Colonic mucosa (tissue), 4 donors: Measurements from ENCODE around the gene CPT1A. TPM values are rescaled to one million over a fixed set of nuclear protein-coding genes. Genes with fewer than 3 reads are reported as not detected.

Experiments used
- DNase-seq: peaks from one replicate; pipeline ENCODE4 v3.0.0-alpha.2; 2020
- H3K27ac ChIP-seq: fragments of 200-600 bp; one replicate; pipeline ENCODE4 v1.8.0; 2021
- H3K27me3 ChIP-seq: fragments of 200-600 bp; one replicate; pipeline ENCODE4 v1.8.0; 2021
- H3K36me3 ChIP-seq: fragments of 200-600 bp; one replicate; pipeline ENCODE4 v1.8.0; 2021
- H3K4me1 ChIP-seq: fragments of 200-600 bp; one replicate; pipeline ENCODE4 v1.8.0; 2021; ENCODE audit warnings: mild to moderate bottlenecking
- H3K4me3 ChIP-seq: fragments of 200-600 bp; one replicate; pipeline ENCODE4 v1.8.0; 2021
- H3K9ac ChIP-seq, 2 donors: one replicate each; pipeline ENCODE4 v1.7.0; 2013; ENCODE audit warnings: control low read depth in 2 of 2, low read depth in 2 of 2, low read length in 2 of 2
- H3K9me3 ChIP-seq: fragments of 200-600 bp; one replicate; pipeline ENCODE4 v1.8.0; 2021
- intact Hi-C: fragments of 100-400 bp; cut with DNase I; formaldehyde crosslinking; loops from one replicate; pipeline ENCODE4 v1.14.1; 2022
- total RNA-seq, 2 donors: library from RNA; stranded (reverse); fragmentation: NEBNext Ultra II Directional in 1 of 2; extraction: Animal tissue kit (Norgen Biotek cat#: 25700) in 1 of 2; gene quantifications; one replicate each; pipeline ENCODE4 v1.2.1, GENCODE V29; 2021
- TF ChIP-seq, protein P1 (sequence below): fragments of 200-600 bp; IDR thresholded peaks from one replicate; pipeline ENCODE4 v1.8.0; 2022; ENCODE audit warnings: antibody characterized with exemption, mild to moderate bottlenecking
- donor health status: healthy.
- donor health status: DM: no; HTN: no; CAD: no.
- donor health status: DM: no; HTN: no; CAD: no.

CPT1A gene
- total RNA-seq, 2 donors from 2014 or later, result 197 to 213 TPM

DNA sequence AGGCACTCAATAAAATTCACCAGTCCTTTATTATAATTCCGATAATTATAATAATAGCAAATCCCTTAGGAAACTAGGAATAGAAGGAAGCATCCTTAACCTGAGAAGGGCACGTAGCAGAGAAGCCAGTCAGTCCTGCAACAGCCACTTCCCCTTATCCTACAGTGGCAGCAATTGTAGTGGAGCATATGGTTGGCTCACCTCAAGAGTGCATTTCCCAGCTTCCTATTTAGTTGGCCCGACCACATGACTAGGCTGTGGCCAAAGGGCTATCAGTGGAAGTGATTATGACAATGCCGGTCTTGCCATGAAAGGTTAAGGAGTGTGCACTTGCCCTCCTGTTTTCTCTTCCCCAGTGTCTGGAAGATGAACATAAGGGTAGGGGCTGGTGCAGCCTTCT lies 117.4 kb downstream of the CPT1A start:
- H3K9me3 ChIP-seq, result no peaks in the 10 kb centered on the region
- TF ChIP-seq, protein P1, sequence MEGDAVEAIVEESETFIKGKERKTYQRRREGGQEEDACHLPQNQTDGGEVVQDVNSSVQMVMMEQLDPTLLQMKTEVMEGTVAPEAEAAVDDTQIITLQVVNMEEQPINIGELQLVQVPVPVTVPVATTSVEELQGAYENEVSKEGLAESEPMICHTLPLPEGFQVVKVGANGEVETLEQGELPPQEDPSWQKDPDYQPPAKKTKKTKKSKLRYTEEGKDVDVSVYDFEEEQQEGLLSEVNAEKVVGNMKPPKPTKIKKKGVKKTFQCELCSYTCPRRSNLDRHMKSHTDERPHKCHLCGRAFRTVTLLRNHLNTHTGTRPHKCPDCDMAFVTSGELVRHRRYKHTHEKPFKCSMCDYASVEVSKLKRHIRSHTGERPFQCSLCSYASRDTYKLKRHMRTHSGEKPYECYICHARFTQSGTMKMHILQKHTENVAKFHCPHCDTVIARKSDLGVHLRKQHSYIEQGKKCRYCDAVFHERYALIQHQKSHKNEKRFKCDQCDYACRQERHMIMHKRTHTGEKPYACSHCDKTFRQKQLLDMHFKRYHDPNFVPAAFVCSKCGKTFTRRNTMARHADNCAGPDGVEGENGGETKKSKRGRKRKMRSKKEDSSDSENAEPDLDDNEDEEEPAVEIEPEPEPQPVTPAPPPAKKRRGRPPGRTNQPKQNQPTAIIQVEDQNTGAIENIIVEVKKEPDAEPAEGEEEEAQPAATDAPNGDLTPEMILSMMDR, result no peak
- no peaks in the 10 kb centered on the region for H3K27me3 ChIP-seq
- DNase-seq, result no peak
- intact Hi-C loops, result no loop called here
- no peak overlapping the region for H3K9ac ChIP-seq
- H3K4me1 ChIP-seq, result no peaks in the 10 kb centered on the region
- H3K36me3 ChIP-seq, result no peaks in the 10 kb centered on the region
- H3K4me3 ChIP-seq, result no peak overlapping the region
- H3K27ac ChIP-seq, result no peak overlapping the region

DNA sequence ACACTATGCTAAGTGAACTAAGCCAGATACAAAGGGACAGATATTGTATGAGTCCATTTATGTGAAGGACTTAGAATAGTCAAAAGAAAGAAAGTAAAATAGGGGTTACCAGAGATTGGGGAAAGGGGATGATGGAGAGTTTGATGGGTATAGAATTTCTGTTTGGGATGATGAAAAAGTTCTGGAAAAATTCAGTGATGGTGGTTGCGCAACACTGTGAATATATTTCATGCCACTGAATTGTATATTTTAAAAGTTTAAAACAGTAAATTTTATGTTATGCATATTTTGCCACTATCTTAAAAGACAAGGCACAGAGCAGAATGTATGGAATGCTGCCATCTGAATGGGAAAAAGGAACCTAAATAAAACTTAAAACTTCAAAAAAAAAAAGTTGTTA lies 119.6 kb downstream of the CPT1A start:
- Histone ChIP-seq H3K4me3 (no peak overlapping the region), H3K27me3 (no peaks in the 10 kb centered on the region), H3K4me1 (no peaks in the 10 kb centered on the region), H3K27ac (no peak overlapping the region), H3K9me3 (no peaks in the 10 kb centered on the region), H3K9ac (no peak overlapping the region), H3K36me3 (no peaks in the 10 kb centered on the region)
- no peak for DNase-seq
- TF ChIP-seq, protein P1, result no peak
- intact Hi-C loops, result no loop called here

DNA sequence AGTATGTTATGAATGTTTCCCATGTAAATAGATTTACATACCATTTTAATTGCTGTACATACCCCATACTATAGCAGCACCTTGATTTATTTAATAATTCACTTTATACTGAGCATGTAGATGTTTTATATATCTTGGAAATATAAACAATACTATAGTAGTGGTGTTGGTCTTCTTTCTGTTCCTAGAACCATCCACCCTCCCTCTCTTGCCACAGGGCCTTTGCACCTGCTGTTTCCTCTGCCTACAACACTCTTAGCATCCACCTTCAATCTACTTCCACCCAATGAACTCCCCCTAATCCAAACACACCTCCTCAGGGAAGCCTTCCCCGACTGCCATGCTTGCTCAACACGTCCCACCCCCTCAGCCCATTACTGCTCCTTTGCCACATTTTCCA lies 120.6 kb downstream of the CPT1A start:
- Histone ChIP-seq H3K4me1 (no peaks in the 10 kb centered on the region), H3K27me3 (no peaks in the 10 kb centered on the region), H3K9me3 (no peaks in the 10 kb centered on the region), H3K36me3 (no peaks in the 10 kb centered on the region), H3K27ac (no peak overlapping the region), H3K9ac (no peak overlapping the region), H3K4me3 (no peak overlapping the region)
- TF ChIP-seq, protein P1, result no peak
- DNase-seq, result no peak
- intact Hi-C loops, result no loop called here

DNA sequence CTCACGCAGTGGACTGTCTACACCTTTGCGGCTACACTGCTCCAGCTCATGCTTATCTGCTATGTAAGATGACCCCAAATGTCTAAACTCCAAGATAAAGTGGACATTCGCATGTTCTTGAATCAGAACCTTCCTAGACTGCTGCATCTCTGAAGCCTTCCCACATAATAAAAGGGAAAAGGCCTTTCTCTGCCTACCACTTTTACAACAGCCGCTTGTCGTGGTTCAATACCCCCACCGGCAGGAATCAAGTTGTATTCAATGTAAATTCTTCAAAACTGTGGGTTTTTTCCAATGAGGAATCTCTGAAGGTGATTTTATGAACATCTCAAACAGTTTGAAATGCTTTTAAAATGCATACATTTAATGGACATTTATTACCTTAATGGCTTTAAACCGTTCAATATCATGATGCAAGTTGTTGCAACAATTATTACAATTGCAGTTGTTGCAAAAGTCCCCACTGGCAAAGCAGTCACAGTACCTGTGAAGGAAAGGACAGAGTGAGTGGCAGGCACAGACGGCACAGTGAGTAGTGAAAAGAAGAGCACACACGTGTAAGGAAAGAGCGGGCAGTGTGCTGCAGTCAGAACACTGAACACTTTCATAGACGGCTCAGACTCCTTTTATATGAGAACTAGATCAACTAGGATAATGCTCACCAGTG lies 126.1 kb downstream of the CPT1A start:
- intact Hi-C loops, result no loop called here
- DNase-seq, result no peak
- H3K4me3 ChIP-seq, result no peak overlapping the region
- H3K9ac ChIP-seq, result no peak overlapping the region
- H3K27ac ChIP-seq, result no peak overlapping the region
- no peaks in the 10 kb centered on the region for H3K9me3 ChIP-seq
- TF ChIP-seq, protein P1, result no peak
- no peaks in the 10 kb centered on the region for H3K36me3 ChIP-seq
- no peaks in the 10 kb centered on the region for H3K4me1 ChIP-seq
- H3K27me3 ChIP-seq, result no peaks in the 10 kb centered on the region

DNA sequence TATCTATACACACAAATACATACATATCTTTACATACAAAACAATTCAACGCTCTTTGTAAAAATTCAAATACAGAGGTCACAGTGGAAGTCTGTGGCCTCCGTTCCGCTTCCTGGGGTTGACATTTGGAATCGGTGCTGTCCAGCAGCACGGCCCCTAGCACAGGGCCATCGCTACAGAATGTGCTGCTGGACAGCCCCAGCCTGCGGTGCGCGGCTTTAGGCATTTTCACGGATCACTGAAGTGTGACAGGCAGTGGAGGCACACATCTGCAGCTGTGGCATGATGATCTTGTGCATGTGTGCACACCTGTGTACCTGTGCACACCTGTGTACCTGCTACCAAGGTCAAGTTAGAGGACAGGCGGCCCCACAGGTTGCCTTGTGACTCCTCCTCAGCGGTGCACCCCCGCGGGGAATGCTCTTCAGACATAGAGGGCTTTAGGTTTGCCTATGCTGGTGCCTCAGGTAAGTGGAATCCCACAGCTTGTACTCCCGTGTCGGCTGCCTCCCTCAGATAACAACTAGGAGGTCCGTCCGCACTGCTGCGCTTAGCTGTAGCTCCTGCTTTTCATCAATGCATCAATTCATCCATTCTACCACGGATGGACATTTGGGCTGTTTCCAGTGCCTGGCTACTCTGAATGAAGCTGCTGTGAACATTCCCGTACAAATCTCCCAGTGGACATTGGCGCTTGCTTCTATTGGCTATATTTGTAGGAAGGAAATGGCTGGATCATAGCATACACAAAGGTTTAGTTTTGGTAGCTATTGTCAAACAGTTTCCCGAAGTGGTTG lies 127.5 kb downstream of the CPT1A start:
- Histone ChIP-seq H3K4me3 (no peak overlapping the region), H3K4me1 (no peaks in the 10 kb centered on the region), H3K36me3 (no peaks in the 10 kb centered on the region), H3K9ac (no peak overlapping the region), H3K9me3 (no peaks in the 10 kb centered on the region), H3K27ac (no peak overlapping the region), H3K27me3 (no peaks in the 10 kb centered on the region)
- DNase-seq, result no peak
- intact Hi-C loops, result no loop called here
- TF ChIP-seq, protein P1, result no peak
